Measurements from ENCODE around the gene CMTM6.

CMTM6 gene

GRCh38 chr3:32551087-32551486 lies 48.4 kb upstream of the CMTM6 start:
- no peak for DNase-seq (ENCODE audit: low read depth in 1 of 2, low spot score in 1 of 2)
- H3K27ac ChIP-seq (replicated peaks): no peak overlapping the region
- no peak overlapping the region for H3K4me3 ChIP-seq (replicated peaks; ENCODE audit: insufficient read depth, low read length)
- TF ChIP-seq POLR2AphosphoS5 (IDR thresholded peaks at IDR 0.05; ENCODE audit: low read depth): no peak
- TF ChIP-seq, protein P1, sequence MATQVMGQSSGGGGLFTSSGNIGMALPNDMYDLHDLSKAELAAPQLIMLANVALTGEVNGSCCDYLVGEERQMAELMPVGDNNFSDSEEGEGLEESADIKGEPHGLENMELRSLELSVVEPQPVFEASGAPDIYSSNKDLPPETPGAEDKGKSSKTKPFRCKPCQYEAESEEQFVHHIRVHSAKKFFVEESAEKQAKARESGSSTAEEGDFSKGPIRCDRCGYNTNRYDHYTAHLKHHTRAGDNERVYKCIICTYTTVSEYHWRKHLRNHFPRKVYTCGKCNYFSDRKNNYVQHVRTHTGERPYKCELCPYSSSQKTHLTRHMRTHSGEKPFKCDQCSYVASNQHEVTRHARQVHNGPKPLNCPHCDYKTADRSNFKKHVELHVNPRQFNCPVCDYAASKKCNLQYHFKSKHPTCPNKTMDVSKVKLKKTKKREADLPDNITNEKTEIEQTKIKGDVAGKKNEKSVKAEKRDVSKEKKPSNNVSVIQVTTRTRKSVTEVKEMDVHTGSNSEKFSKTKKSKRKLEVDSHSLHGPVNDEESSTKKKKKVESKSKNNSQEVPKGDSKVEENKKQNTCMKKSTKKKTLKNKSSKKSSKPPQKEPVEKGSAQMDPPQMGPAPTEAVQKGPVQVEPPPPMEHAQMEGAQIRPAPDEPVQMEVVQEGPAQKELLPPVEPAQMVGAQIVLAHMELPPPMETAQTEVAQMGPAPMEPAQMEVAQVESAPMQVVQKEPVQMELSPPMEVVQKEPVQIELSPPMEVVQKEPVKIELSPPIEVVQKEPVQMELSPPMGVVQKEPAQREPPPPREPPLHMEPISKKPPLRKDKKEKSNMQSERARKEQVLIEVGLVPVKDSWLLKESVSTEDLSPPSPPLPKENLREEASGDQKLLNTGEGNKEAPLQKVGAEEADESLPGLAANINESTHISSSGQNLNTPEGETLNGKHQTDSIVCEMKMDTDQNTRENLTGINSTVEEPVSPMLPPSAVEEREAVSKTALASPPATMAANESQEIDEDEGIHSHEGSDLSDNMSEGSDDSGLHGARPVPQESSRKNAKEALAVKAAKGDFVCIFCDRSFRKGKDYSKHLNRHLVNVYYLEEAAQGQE (IDR thresholded peaks at IDR 0.05; ENCODE audit: insufficient replicate concordance, low read depth): no peak
- TF ChIP-seq GABPA (IDR thresholded peaks at IDR 0.05; ENCODE audit: low read depth): no peak
- no peak; the same call in 1 of the 2 replicates for TF ChIP-seq SPI1 (IDR thresholded peaks at IDR 0.05; ENCODE audit: borderline replicate concordance, low read depth)
- no peaks in the 10 kb centered on the region for H3K27me3 ChIP-seq (ENCODE audit: insufficient read depth, poor library complexity, severe bottlenecking)

DNA sequence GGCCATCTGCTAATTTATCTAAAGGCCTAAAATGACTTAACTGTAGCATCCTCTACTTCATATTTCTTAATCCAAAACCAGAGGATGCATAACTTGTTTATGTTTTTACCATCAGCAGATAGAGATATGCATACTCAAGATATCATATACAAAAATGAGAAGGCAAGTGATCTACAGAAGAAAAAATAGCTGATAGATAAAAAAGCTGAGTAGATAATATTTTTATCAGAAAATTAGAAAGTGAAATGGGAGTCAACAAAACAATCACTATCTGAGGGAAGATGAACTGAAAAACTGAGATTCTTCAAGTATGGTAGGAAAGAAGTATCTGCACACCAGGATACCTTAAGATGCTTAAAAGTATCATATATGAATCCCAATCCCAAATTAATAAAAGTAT lies 42.7 kb upstream of the CMTM6 start:
- Histone ChIP-seq H3K27me3 (ENCODE audit: insufficient read depth, poor library complexity, severe bottlenecking) (no peaks in the 10 kb centered on the region), H3K27ac (replicated peaks) (no peak overlapping the region), H3K4me3 (replicated peaks; ENCODE audit: insufficient read depth, low read length) (no peak overlapping the region)
- TF ChIP-seq, protein P1 (IDR thresholded peaks at IDR 0.05; ENCODE audit: insufficient replicate concordance, low read depth): no peak
- TF ChIP-seq CTCF (IDR thresholded peaks at IDR 0.05; ENCODE audit: insufficient read depth, low read length) (no peak), SPI1 (IDR thresholded peaks at IDR 0.05; ENCODE audit: borderline replicate concordance, low read depth) (no peak), GABPA (IDR thresholded peaks at IDR 0.05; ENCODE audit: low read depth) (no peak), POLR2AphosphoS5 (IDR thresholded peaks at IDR 0.05; ENCODE audit: low read depth) (no peak)
- no peak for DNase-seq (ENCODE audit: low read depth in 1 of 2, low spot score in 1 of 2)

- DNase-seq (ENCODE audit: low read depth in 1 of 2, low spot score in 1 of 2): no peak
- TF ChIP-seq POLR2AphosphoS5 (IDR thresholded peaks at IDR 0.05; ENCODE audit: low read depth): no peak
- no peak for TF ChIP-seq GABPA (IDR thresholded peaks at IDR 0.05; ENCODE audit: low read depth)
- TF ChIP-seq SPI1 (IDR thresholded peaks at IDR 0.05; ENCODE audit: borderline replicate concordance, low read depth): no peak
- TF ChIP-seq, protein P1 (IDR thresholded peaks at IDR 0.05; ENCODE audit: insufficient replicate concordance, low read depth): no peak
- TF ChIP-seq CTCF (IDR thresholded peaks at IDR 0.05; ENCODE audit: insufficient read depth, low read length): no peak
- no peak overlapping the region for H3K27ac ChIP-seq (replicated peaks)
- H3K27me3 ChIP-seq (ENCODE audit: insufficient read depth, poor library complexity, severe bottlenecking): no peaks in the 10 kb centered on the region
- no peak overlapping the region for H3K4me3 ChIP-seq (replicated peaks; ENCODE audit: insufficient read depth, low read length)
Measured at GRCh38 chr3:32544894-32545293, 42.2 kb upstream of the CMTM6 start.
